Epithelial cell of proximal tubule (primary cell): ENCODE results near the gene SMPD3. TPM values are rescaled to one million over a fixed set of nuclear protein-coding genes. Genes with fewer than 3 reads are reported as not detected.

Experiments
- DNase-seq: peaks from one replicate; pipeline ENCODE4 v3.0.0-alpha.2; 2011; ENCODE audit warnings: low read depth
- H3K4me3 ChIP-seq: 2 replicates; pipeline ENCODE4 v1.5.1; 2011; ENCODE audit warnings: low read depth, mild to moderate bottlenecking, low read length
- total RNA-seq: library from RNA; depleted of rRNA; stranded (reverse); fragments of >200 nt; gene quantifications from 2 replicates; pipeline ENCODE4 v1.2.3, GENCODE V29; 2015
- TF ChIP-seq, protein P1 (sequence below): conservative IDR thresholded peaks from 2 replicates; pipeline ENCODE4 v1.5.1; 2012; ENCODE audit warnings: low read depth, mild to moderate bottlenecking, low read length

Gene SMPD3
- total RNA-seq, 1 donor from 2014 or later = not detected

DNA sequence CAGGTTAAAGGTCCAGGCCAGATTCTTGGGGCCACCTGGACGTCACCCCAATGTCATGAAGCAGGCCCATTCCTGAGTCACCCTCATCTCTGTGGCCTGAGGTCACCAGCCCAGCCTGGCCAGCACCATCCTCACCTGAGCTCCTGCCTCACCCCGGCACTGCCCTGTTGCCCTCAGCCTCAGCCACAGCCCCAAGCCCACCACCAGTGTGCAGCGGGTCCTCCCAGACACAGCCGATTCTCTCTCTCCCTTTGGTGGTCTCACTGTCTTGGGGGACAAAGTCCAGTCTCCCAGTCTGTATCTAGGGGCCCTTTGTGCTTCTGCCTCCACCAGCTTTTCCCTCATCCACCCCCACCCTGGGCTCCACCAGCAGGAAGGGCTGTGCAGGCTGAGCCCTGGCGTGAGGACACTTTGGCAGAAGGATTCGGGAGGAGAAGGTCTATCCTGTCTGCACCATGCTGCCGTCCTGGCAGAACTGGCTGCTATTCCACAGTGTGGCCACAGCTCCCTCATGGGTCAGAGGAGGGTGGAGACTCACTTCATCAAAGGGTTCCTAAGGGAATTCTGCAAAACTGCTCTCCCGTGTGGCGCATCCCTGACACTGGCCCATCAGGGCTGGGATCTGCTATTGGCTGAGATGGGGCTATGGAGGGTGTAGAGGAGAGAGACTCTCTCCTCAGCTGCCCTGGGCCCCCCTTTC, 73.2 kb downstream of the SMPD3 start:
- no peak for DNase-seq
- TF ChIP-seq, protein P1, sequence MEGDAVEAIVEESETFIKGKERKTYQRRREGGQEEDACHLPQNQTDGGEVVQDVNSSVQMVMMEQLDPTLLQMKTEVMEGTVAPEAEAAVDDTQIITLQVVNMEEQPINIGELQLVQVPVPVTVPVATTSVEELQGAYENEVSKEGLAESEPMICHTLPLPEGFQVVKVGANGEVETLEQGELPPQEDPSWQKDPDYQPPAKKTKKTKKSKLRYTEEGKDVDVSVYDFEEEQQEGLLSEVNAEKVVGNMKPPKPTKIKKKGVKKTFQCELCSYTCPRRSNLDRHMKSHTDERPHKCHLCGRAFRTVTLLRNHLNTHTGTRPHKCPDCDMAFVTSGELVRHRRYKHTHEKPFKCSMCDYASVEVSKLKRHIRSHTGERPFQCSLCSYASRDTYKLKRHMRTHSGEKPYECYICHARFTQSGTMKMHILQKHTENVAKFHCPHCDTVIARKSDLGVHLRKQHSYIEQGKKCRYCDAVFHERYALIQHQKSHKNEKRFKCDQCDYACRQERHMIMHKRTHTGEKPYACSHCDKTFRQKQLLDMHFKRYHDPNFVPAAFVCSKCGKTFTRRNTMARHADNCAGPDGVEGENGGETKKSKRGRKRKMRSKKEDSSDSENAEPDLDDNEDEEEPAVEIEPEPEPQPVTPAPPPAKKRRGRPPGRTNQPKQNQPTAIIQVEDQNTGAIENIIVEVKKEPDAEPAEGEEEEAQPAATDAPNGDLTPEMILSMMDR = no peak
- no peak overlapping the region for H3K4me3 ChIP-seq

- DNase-seq = no peak
- TF ChIP-seq, protein P1 = no peak
- H3K4me3 ChIP-seq = no peak overlapping the region
Observed at GRCh38 chr16:68374246-68374805, 74.0 kb downstream of the SMPD3 start.

DNA sequence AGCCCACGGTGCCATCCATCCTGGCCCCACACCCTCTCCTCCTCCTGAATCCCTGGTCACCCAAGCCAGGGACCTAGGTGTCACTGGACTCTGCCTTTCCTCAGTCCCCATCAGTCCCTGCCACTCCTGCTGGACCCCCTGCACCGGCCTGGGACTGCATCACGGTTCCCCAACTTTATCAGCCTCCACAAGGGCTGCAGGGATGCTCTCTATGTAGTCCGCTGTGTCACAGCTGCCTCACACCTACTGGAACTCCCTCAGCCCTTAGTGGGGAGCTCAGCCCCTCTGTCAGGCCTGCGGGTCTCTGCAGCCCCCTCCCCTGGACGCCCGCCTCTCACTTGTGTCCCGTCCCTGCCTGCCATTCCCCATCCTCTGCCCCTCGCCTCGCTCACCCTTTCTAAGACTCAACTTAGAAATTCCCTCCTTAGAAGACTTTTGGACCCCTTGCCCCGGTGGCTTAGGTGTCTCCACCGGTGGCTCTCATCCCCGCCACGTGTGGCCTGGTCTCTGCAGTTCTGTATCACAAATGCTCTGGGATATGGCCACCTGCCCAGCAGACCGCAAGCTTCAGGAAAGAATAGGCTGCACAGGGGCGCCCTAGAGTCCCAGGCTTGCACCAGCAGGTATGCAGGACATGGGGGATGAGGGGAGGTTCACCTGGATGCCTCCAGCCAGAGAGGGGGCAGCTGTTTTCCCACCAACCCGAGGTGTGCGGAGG, 74.6 kb downstream of the SMPD3 start:
- H3K4me3 ChIP-seq = no peak overlapping the region
- TF ChIP-seq, protein P1 = no peak
- DNase-seq = no peak

- no peak overlapping the region for H3K4me3 ChIP-seq
- no peak for DNase-seq
- TF ChIP-seq, protein P1 = no peak
Observed at GRCh38 chr16:68372806-68373205, 75.5 kb downstream of the SMPD3 start.

- H3K4me3 ChIP-seq = no peak overlapping the region
- TF ChIP-seq, protein P1 = no peak
- no peak for DNase-seq
Observed at GRCh38 chr16:68372381-68372720, 76.0 kb downstream of the SMPD3 start.

GRCh38 chr16:68371706-68372380, 76.5 kb downstream of the SMPD3 start:
- no peak for DNase-seq
- H3K4me3 ChIP-seq = no peak overlapping the region
- TF ChIP-seq, protein P1 = no peak
